Panc1 (cell line): ENCODE measurements around the gene SMCO1. TPM values are rescaled to one million over a fixed set of nuclear protein-coding genes. Genes with fewer than 3 reads are reported as not detected.
"Not testable (repeated sequence)": the region's sequence is repeated elsewhere in the genome, so short reads cannot be mapped to it uniquely, and the experiment has no call there.

Experiments
- ATAC-seq: fragments of 200-7000 bp; cut with Tn5 transposase; 2 replicates; pipeline ENCODE4 v1.9.1; 2020; ENCODE audit warnings: mild to moderate bottlenecking, moderate library complexity
- BruUV-seq: library from RNA; stranded (reverse); fragments of 400-500 nt; replicated peaks from 2 replicates; lab custom pipeline; 2021; lab: Mats Ljungman, UMichigan
- CTCF ChIA-PET: fragments of 300-600 bp; sonication (Branson Sonifier 250); formaldehyde crosslinking; loops from one replicate; lab custom pipeline; 2022; ENCODE audit warnings: antibody characterized with exemption; lab: Charles Lee
- POLR2A ChIA-PET: fragments of 300-600 bp; sonication (Branson Sonifier 250); formaldehyde crosslinking; loops from one replicate; lab custom pipeline; 2022; ENCODE audit warnings: antibody characterized with exemption; lab: Charles Lee
- DNase-seq: peaks from one replicate; pipeline ENCODE4 v3.0.0-alpha.2; 2010; ENCODE audit warnings: low read depth, low spot score
- H3K27ac ChIP-seq: 2 replicates; pipeline ENCODE4 v1.5.1; 2011; ENCODE audit warnings: mild to moderate bottlenecking, low read length, inconsistent platforms
- H3K27me3 ChIP-seq: fragments of 200-500 bp; sonication (Bioruptor generic); 2 replicates; pipeline ENCODE4 v1.6.0; 2014; ENCODE audit warnings: low read length, inconsistent platforms; ENCODE audit not compliant: control insufficient read depth, insufficient read depth
- H3K36me3 ChIP-seq: fragments of 200-500 bp; sonication (Bioruptor generic); 2 replicates; pipeline ENCODE4 v1.5.1; 2014; ENCODE audit warnings: inconsistent platforms, mild to moderate bottlenecking, low read length, moderate library complexity; ENCODE audit not compliant: control insufficient read depth, insufficient read depth
- H3K4me1 ChIP-seq: 2 replicates; pipeline ENCODE4 v1.5.1; 2011; ENCODE audit warnings: inconsistent platforms, mild to moderate bottlenecking, low read length, moderate library complexity; ENCODE audit not compliant: control insufficient read depth, insufficient read depth
- H3K4me3 ChIP-seq, 2 experiments: 2 replicates each; pipeline ENCODE4 v1.5.1; 2011 to 2012; ENCODE audit warnings: low read depth in 2 of 2, low read length in 2 of 2, mild to moderate bottlenecking in 2 of 2, inconsistent platforms in 1 of 2, moderate library complexity in 1 of 2
- H3K9me3 ChIP-seq: fragments of 200-500 bp; sonication (Bioruptor generic); 2 replicates; pipeline ENCODE4 v1.5.1; 2014; ENCODE audit warnings: low read depth, mild to moderate bottlenecking, inconsistent platforms, low read length, moderate library complexity; ENCODE audit not compliant: control insufficient read depth, insufficient read depth
- CTCF ChIP-seq: fragments of 450-650 bp; IDR thresholded peaks from 2 replicates; pipeline ENCODE4 v1.5.1; 2017; ENCODE audit warnings: mild to moderate bottlenecking
- POLR2AphosphoS5 ChIP-seq: IDR thresholded peaks from 2 replicates; pipeline ENCODE4 v1.6.1; 2012; ENCODE audit warnings: mild to moderate bottlenecking, low read depth, low read length, moderate library complexity
- REST ChIP-seq, 2 experiments: IDR thresholded peaks; 2 replicates each; pipeline ENCODE4 v1.6.1; 2011 to 2012; ENCODE audit warnings: low read depth in 2 of 2, control low read depth in 1 of 2, low read length in 1 of 2, mild to moderate bottlenecking in 1 of 2, moderate library complexity in 1 of 2; ENCODE audit not compliant: insufficient read depth in 1 of 2
- SIN3A ChIP-seq: IDR thresholded peaks from 2 replicates; pipeline ENCODE4 v1.6.1; 2012; ENCODE audit warnings: low read depth, mild to moderate bottlenecking, low read length, moderate library complexity, borderline replicate concordance; ENCODE audit not compliant: insufficient read depth
- TCF7L2 ChIP-seq: IDR thresholded peaks from 2 replicates; pipeline ENCODE4 v1.6.1; 2011; ENCODE audit warnings: mild to moderate bottlenecking, low read depth, low read length, inconsistent platforms
- in situ Hi-C: cut with HindIII; loops from 2 replicates; pipeline ENCODE4 v1.10.0; 2016; ENCODE audit warnings: low sequenced_read_pairs, low pct_unique_long_range_greater_than_20kb
- intact Hi-C: fragments of 100-400 bp; cut with micrococcal nuclease; formaldehyde crosslinking; loops from one replicate; pipeline ENCODE4 v1.10.0; 2022; ENCODE audit not compliant: unreplicated experiment
- total RNA-seq: library from RNA; stranded (reverse); gene quantifications from one replicate; pipeline ENCODE4 v1.2.1, GENCODE V29; 2021; ENCODE audit not compliant: unreplicated experiment

Gene SMCO1
- total RNA-seq, 1 experiment from 2014 or later, result not detected

GRCh38 chr3:196523841-196524240 is 8.7 kb upstream of the SMCO1 start:
- no peak overlapping the region for H3K27ac ChIP-seq
- no peak for TF ChIP-seq CTCF
- TF ChIP-seq REST (IDR thresholded peaks at IDR 0.05; ENCODE audit: insufficient read depth in 1 of 2, low read depth in 2 of 2, low read length in 1 of 2), result no peak
- no peak for TF ChIP-seq SIN3A
- no peaks in the 10 kb centered on the region for H3K9me3 ChIP-seq
- H3K4me3 ChIP-seq, result no peak overlapping the region
- DNase-seq, result no peak
- H3K4me1 ChIP-seq, result no peaks in the 10 kb centered on the region
- no peaks in the 10 kb centered on the region for H3K36me3 ChIP-seq
- in situ Hi-C loops (no loop called here), intact Hi-C loops (loop anchor here (2.0 to 10.0 kb wide), 3 partner anchors 161 to 502 kb away; no protein-coding TSS in a partner anchor)
- ATAC-seq, result no peak
- ChIA-PET CTCF (interaction anchor here (0.6 to 1.1 kb wide), 2 partner anchors 161 to 162 kb away, joined by 3 to 7 read pairs; no protein-coding TSS in a partner anchor), POLR2A (interaction anchor here (0.6 kb wide), 1 partner anchor 225 kb away, joined by 3 read pairs; no protein-coding TSS in a partner anchor)
- BruUV-seq, result no TSS peak
- H3K27me3 ChIP-seq, result no peaks in the 10 kb centered on the region

- ATAC-seq, H3K36me3 ChIP-seq, BruUV-seq, in situ Hi-C loops, H3K4me3 ChIP-seq, DNase-seq, H3K9me3 ChIP-seq, H3K4me1 ChIP-seq, H3K27me3 ChIP-seq, H3K27ac ChIP-seq: not testable (repeated sequence)
- intact Hi-C loops, result loop anchor here (5.0 to 10.0 kb wide), 2 partner anchors 454 to 499 kb away; no protein-coding TSS in a partner anchor
- ChIA-PET CTCF (interaction anchor here (0.6 to 1.1 kb wide), 2 partner anchors 10 to 156 kb away, joined by 3 to 4 read pairs; no protein-coding TSS in a partner anchor), POLR2A (interaction anchor here (0.6 kb wide), 2 partner anchors 8 to 85 kb away, joined by 3 read pairs; no protein-coding TSS in a partner anchor)
These were observed 6.1 kb upstream of the SMCO1 start for GRCh38 chr3:196521291-196521690.

- ChIA-PET POLR2A (no interaction called here), CTCF (interaction anchor here (0.6 to 1.6 kb wide), 6 partner anchors 19 to 493 kb away, joined by 3 to 7 read pairs (median 4); no protein-coding TSS in a partner anchor)
- Histone ChIP-seq H3K9me3 (no peaks in the 10 kb centered on the region), H3K4me1 (no peaks in the 10 kb centered on the region), H3K36me3 (no peaks in the 10 kb centered on the region), H3K27me3 (no peaks in the 10 kb centered on the region), H3K27ac (no peak overlapping the region), H3K4me3 (no peak overlapping the region)
- no TSS peak for BruUV-seq
- DNase-seq (no peak), ATAC-seq (no peak)
- in situ Hi-C loops (no loop called here), intact Hi-C loops (loop anchor here (1.0 to 10.0 kb wide), 3 partner anchors 266 to 497 kb away; no protein-coding TSS in a partner anchor)
- TF ChIP-seq POLR2AphosphoS5 (no peak), TCF7L2 (no peak), SIN3A (no peak), CTCF (no peak), REST (IDR thresholded peaks at IDR 0.05; ENCODE audit: insufficient read depth in 1 of 2, low read depth in 2 of 2, low read length in 1 of 2) (no peak)
These were observed 4.6 kb upstream of the SMCO1 start for GRCh38 chr3:196519718-196520082.
